ENCODE results near the gene FOXN1. TPM values are rescaled to one million over a fixed set of nuclear protein-coding genes. Genes with fewer than 3 reads are reported as not detected.

The FOXN1 gene
- not detected in 2 replicates for total RNA-seq

GRCh38 chr17:28505986-28506665 lies at the start of gene FOXN1:
Gene FOXN1, plus strand, starts transcription at chr17:28506348. Its CDS starts 17,622 bp downstream, at chr17:28523970.

GRCh38 chr17:28473542-28473941 lies 32.6 kb upstream of the FOXN1 start, which contains the start of gene SLC13A2:
Gene SLC13A2, plus strand, starts transcription at chr17:28473644. Its CDS starts 69 bp downstream, at chr17:28473713.

GRCh38 chr17:28552176-28552999 lies 46.2 kb downstream of the FOXN1 start, which contains the start of gene UNC119:
Gene UNC119, minus strand, starts transcription at chr17:28552624. Its CDS starts 67 bp downstream, at chr17:28552557.

GRCh38 chr17:28571361-28572122 lies 65.4 kb downstream of the FOXN1 start, which contains the start of gene PIGS:
Gene PIGS, minus strand, starts transcription at chr17:28571524. Its CDS starts 28 bp downstream, at chr17:28571496.

GRCh38 chr17:28576758-28577465 lies 70.8 kb downstream of the FOXN1 start, which contains the start of gene ALDOC:
Gene ALDOC, minus strand, starts transcription at chr17:28576895. Its CDS starts 1,363 bp downstream, at chr17:28575532.

Other genes with a start within 250 kb of the FOXN1 start
- 14.7 and 29.7 TPM in 2 replicates for gene TMEM97, start 187.1 kb upstream of the FOXN1 start, total RNA-seq
- gene IFT20, start 170.9 kb upstream of the FOXN1 start, total RNA-seq: 20.7 and 32.5 TPM in 2 replicates
- gene TNFAIP1, start 170.6 kb upstream of the FOXN1 start, total RNA-seq: 54.1 and 71.2 TPM in 2 replicates
- gene POLDIP2, start 148.8 kb upstream of the FOXN1 start, total RNA-seq: 122 and 145 TPM in 2 replicates
- not detected in 2 replicates for gene SEBOX, start 141.1 kb upstream of the FOXN1 start, total RNA-seq
- gene VTN, start 136.0 kb upstream of the FOXN1 start, total RNA-seq: 0.13 TPM in 1 of 2 replicates, not detected in the other
- gene SARM1, start 134.7 kb upstream of the FOXN1 start, total RNA-seq: 5.4 and 10.8 TPM in 2 replicates
- gene SLC46A1, start 100.1 kb upstream of the FOXN1 start, total RNA-seq: 1.1 and 5.7 TPM in 2 replicates
- gene SLC13A2, start 32.7 kb upstream of the FOXN1 start, total RNA-seq: not detected in 2 replicates
- 31.9 and 40.9 TPM in 2 replicates for gene UNC119, start 46.3 kb downstream of the FOXN1 start, total RNA-seq
- gene PIGS, start 65.2 kb downstream of the FOXN1 start, total RNA-seq: 76.3 and 162 TPM in 2 replicates
- 14.8 and 39.7 TPM in 2 replicates for gene ALDOC, start 70.5 kb downstream of the FOXN1 start, total RNA-seq
- 3.5 and 84.2 TPM in 2 replicates for gene SPAG5, start 92.7 kb downstream of the FOXN1 start, total RNA-seq
- gene RSKR, start 107.8 kb downstream of the FOXN1 start, total RNA-seq: 2.9 and 3.4 TPM in 2 replicates
- 88.4 and 115 TPM in 2 replicates for gene BLTP2, start 138.8 kb downstream of the FOXN1 start, total RNA-seq
- gene SDF2, start 155.6 kb downstream of the FOXN1 start, total RNA-seq: 51.3 and 64.0 TPM in 2 replicates
- 29.8 and 44.5 TPM in 2 replicates for gene SUPT6H, start 155.9 kb downstream of the FOXN1 start, total RNA-seq
- 1.0 and 1.6 TPM in 2 replicates for gene PROCA1, start 205.5 kb downstream of the FOXN1 start, total RNA-seq
- gene RAB34, start 211.5 kb downstream of the FOXN1 start, total RNA-seq: 293 and 306 TPM in 2 replicates
- gene RPL23A, start 213.6 kb downstream of the FOXN1 start, total RNA-seq: 447 and 480 TPM in 2 replicates
- 9.1 and 9.6 TPM in 2 replicates for gene TLCD1, start 219.9 kb downstream of the FOXN1 start, total RNA-seq
- 2.8 and 3.7 TPM in 2 replicates for gene NEK8, start 222.4 kb downstream of the FOXN1 start, total RNA-seq
- 61.3 and 86.8 TPM in 2 replicates for gene TRAF4, start 237.7 kb downstream of the FOXN1 start, total RNA-seq

Measured in mesangial cell (primary cell).